ENCODE data around the gene APOBEC4. TPM values are rescaled to one million over a fixed set of nuclear protein-coding genes. Genes with fewer than 3 reads are reported as not detected.
"Not testable (repeated sequence)": the region's sequence is repeated elsewhere in the genome, so short reads cannot be mapped to it uniquely, and the experiment has no call there.

The APOBEC4 gene
- total RNA-seq, result not detected

DNA sequence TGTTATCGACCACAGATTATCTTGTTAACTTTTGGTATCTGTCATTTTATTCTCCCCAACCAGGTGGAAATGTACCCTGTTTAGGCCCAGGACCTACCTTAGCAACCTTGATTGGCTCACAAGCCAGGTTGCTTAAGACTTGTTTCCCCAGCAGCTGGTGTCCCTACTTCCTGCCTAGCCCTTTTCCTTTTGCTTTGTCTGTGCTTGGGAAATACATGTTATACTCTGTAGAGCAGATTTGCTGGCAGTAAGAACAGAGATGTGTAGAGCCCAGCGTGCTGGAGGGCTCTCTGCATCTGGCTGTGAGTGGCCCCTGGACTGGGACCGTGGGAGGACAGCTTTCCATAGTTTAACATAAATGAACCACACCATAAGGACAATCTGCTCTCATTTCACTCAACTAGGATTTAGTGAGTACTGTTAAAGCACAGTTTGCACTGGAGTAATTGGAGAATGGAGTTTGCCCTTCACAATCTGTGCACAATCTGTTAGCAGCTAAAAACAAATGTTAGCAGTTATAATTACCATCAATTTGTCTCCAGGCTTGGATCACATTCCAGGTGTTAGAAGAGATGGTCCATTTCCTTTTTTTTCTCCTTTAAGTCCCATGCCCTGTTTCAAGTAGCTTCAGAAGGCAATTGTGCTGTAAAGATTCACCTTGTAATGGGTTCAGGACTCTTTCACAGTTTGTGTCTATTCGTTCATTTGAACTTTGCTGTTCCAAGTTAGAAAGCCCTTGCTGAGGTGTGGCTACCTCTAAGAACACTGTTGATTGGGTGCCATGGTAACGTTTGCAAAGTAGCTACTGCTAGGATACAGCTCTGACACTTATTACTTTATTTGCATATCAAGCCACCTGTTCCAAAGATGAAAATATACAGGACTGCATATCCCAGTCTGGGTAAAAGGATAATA, at the start of gene APOBEC4:
TSS of gene APOBEC4 (minus strand) at position 770 of the 915 bp plus-strand sequence. CDS start 4,535 bp downstream, outside the sequence.
- DNase-seq (ENCODE audit: low spot score), result no peak

DNA sequence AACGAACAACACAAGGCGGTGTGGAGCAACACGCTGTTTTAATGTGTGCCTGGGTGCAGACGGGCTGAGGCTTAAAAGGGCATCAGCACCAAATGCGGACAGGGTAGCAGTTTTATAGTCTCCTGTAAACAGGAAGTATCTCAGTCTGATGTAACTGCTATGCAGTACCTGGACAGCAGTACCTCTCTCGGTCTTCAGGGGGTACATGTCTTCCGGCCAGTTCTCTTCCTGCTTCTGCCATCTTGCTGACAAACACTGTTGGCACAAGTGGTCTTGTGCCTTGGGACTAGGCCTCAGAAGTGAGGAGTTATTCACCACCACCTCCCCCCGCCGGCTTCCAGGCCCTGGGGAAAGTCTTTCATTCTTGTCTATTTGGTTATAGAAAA, 49.7 kb upstream of the APOBEC4 start:
- no peak for DNase-seq (ENCODE audit: low spot score)

- no peak for DNase-seq (ENCODE audit: low spot score)
Observed at GRCh38 chr1:183702087-183702812, 49.1 kb upstream of the APOBEC4 start.

GRCh38 chr1:183699616-183700160, 46.6 kb upstream of the APOBEC4 start:
- DNase-seq (ENCODE audit: low spot score), result no peak

- DNase-seq (ENCODE audit: low spot score), result no peak
Observed at GRCh38 chr1:183697814-183698590, 44.9 kb upstream of the APOBEC4 start.

GRCh38 chr1:183696981-183697380, 43.9 kb upstream of the APOBEC4 start:
- DNase-seq (ENCODE audit: low spot score), result no peak

- DNase-seq (ENCODE audit: low spot score), result no peak
Observed at GRCh38 chr1:183694755-183695154, 41.6 kb upstream of the APOBEC4 start.

- DNase-seq (ENCODE audit: low spot score), result no peak
Observed at GRCh38 chr1:183694066-183694465, 41.0 kb upstream of the APOBEC4 start.

DNA sequence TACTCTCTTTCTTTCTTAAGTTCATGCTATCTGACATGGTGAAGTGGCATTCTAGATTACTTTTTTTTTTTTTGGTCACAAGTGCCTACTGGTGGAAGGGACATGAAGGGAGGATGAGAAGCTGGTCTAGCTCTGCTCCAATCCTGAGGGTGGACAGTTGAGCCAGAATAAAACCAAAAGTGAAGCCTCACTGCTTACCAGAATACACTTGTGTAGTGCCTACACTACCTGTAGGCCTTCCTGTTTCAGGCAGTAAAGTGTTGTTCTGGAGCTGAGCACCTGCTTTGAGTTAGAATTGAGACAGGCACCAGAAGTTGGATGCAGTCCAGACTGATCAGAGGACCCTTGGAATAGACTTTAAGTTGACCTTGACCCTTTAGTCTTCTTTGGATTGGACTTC, 40.4 kb upstream of the APOBEC4 start:
- DNase-seq (ENCODE audit: low spot score), result no peak

DNA sequence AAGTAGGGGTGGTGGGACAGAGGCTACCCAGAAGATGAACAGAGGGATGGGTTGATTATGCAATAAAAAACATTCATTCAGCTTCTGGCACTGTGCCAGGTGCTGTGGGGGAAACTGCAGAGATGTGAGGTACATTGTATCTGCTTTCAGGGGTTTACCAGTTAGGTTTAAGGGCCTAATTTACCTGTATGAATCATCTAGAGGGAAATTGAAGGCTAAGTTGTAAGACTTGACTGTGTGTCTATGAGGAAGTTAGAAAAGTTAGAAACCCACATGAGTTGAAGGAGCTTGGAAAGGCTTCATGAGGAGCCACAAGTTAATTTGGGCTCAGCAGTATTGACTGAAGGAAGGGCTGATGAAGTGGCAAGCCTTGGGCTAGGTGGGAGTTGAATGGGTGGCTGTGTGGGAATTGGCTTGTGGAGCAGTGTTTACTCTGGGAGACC, 36.7 kb upstream of the APOBEC4 start:
- DNase-seq (ENCODE audit: low spot score), result no peak

DNA sequence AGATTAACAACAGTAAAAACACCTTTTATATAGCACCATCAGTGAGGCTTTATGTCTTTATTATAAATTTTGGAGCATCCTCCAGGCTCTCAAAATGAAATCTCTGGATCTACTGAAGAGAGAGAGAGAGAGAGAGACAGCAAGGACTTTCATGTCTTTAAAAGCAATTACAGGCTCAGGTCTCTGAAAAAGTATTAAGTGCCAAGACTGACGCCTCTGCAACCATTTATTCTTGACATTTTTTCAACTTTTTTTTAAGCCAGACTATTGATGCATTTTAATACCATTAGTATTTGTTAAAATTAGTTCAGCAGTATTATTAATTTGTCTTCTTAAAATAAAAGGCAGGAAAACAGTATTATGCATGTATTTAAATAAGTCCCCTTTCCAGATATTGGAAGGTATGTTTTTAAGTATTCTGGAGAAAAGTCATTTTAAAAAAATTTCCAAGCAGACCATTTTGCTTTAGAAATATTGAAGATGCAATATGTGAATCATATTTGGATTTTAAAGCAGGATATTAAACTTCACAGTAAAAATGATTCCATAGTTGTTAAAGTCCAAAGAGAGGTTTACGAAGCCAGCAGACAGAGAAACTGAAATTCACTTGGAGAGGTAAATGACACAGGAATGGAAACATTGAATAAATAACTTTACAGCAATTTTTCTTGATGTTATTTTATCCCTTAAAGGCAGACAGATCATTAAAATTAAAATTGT, 35.4 kb upstream of the APOBEC4 start:
- no peak for DNase-seq (ENCODE audit: low spot score)

- no peak for DNase-seq (ENCODE audit: low spot score)
Observed at GRCh38 chr1:183687546-183688304, 34.6 kb upstream of the APOBEC4 start.

- DNase-seq (ENCODE audit: low spot score), result no peak
Observed at GRCh38 chr1:183686229-183686628, 33.1 kb upstream of the APOBEC4 start.

- no peak for DNase-seq (ENCODE audit: low spot score)
Observed at GRCh38 chr1:183685112-183685713, 32.1 kb upstream of the APOBEC4 start.

DNA sequence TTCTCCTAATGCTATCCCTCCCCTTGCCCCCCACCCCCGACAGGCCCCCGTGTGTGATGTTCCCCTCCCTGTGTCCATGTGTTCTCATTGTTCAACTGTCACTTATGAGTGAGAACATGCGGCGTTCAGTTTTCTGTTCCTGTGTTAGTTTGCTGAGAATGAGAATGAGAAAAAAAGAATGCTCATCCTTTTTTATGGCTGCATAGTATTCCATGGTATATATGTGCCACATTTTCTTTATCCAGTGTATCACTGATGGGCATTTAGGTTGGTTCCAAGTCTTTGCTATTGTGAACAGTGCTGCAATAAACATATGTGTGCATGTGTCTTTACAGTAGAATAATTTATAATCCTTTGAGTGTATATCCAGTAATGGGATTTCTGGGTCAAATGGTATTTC, 26.2 kb upstream of the APOBEC4 start:
- not testable (repeated sequence) for DNase-seq (ENCODE audit: low spot score)

DNA sequence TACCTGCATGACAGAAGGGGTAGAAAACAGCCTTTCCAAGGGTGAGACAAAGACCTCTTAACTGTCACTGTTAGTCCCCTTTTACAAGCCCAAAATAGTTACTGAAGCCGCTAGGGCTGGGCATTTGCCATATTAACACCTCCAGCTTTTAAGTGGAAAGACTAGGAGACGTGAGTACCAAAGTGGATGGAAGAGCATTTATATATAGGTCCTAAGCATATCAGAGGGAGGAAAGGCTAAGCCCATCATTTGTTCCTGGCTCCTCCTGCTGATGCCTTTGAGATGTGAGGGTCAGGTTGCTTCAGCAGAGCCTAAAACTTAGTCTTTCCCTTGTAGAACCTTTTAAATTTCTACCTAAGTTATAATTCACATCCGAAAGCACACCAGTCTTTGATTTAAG, 25.7 kb upstream of the APOBEC4 start:
- no peak for DNase-seq (ENCODE audit: low spot score)

DNA sequence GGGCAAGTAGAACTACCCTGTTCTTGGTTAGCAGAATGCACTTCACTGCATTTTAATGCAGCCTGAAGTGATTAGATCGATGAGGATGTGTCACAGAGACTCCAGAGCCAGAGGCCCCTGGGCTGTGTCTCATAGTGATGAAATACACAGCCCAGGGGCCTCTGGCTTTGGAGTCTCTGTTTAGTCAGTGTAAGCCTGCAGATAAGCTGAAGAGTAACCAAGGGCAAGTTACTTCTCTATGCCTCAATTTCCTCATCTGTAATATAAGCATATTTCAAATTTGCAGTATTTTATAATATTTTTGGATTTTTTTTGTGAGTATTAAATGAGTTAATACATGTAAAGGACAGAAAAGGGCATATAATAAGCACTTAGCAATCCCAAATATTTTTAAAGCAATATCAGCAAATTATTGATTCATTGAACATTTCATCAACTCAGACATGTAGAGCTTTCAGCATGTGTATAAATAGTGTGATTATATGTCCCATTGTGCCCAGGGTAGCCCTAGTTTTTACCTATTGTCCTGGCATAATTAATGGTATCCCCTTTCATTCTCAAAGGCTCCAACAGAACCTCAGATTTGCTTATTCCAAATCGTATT, 23.6 kb upstream of the APOBEC4 start:
- no peak for DNase-seq (ENCODE audit: low spot score)

- DNase-seq (ENCODE audit: low spot score), result no peak
Observed at GRCh38 chr1:183675883-183676585, 22.9 kb upstream of the APOBEC4 start.

DNA sequence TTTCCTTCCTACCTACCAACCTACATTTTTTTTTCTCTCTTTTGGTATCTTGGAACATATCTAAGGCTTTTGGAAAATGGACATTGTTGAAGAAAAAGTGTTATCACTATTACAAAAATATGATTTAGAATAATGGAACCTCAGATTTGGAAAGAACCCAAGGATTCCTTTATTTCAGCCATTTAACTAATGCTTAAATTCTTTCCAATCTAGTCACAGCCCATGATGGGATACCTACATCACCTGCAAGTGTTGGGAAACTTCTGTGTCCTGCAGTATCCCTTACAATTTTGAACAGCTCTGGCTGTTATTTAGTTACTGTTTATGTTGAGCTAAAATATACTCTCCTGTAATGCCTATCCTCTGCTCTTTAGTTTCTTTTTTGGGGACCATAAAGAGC, 22.3 kb upstream of the APOBEC4 start:
- no peak for DNase-seq (ENCODE audit: low spot score)
